Left lung (tissue), 10 donors: ENCODE measurements around the gene PRICKLE1. TPM values are rescaled to one million over a fixed set of nuclear protein-coding genes. Genes with fewer than 3 reads are reported as not detected.
A peak's percentile ranks its signal among the peaks of the same experiment; 100 is the strongest.

Experiments used
- ATAC-seq: fragments of 200-7000 bp; cut with Tn5 transposase; one replicate; pipeline ENCODE4 v1.9.1; 2020; ENCODE audit warnings: moderate library complexity
- DNase-seq, 4 donors: peaks; one replicate each; pipeline ENCODE4 v3.0.0-alpha.2; 2013 to 2020
- H3K27ac ChIP-seq, 2 donors: fragments of 200-600 bp; sonication (generic) in 1 of 2; one replicate each; pipeline versions ENCODE4 v1.5.0 to v1.8.0; 2020 to 2021
- H3K27me3 ChIP-seq, 2 donors: fragments of 200-600 bp; sonication (generic) in 1 of 2; one replicate each; pipeline versions ENCODE4 v1.5.0 to v1.8.0; 2020 to 2021
- H3K36me3 ChIP-seq, 2 donors: fragments of 200-600 bp; sonication (generic) in 1 of 2; one replicate each; pipeline versions ENCODE4 v1.5.0 to v1.8.0; 2020 to 2021
- H3K4me1 ChIP-seq, 2 donors: fragments of 200-600 bp; one replicate each; pipeline ENCODE4 v1.8.0; 2021
- H3K4me3 ChIP-seq, 2 donors: fragments of 200-600 bp; sonication (generic) in 1 of 2; one replicate each; pipeline versions ENCODE4 v1.5.0 to v1.8.0; 2020 to 2021; ENCODE audit warnings: mild to moderate bottlenecking in 1 of 2
- H3K9me3 ChIP-seq, 2 donors: fragments of 200-600 bp; sonication (generic) in 1 of 2; one replicate each; pipeline versions ENCODE4 v1.5.0 to v1.8.0; 2020 to 2021
- intact Hi-C, 2 donors: fragments of 100-400 bp; cut with DNase I; formaldehyde crosslinking; loops; one replicate each; pipeline versions ENCODE4 v1.11.2 to v1.14.2; 2022
- polyA plus RNA-seq, 6 donors: library from polyadenylated mRNA; unstranded; fragments of 120-200 nt; gene quantifications; one replicate each; pipeline ENCODE4 v1.2.1, GENCODE V29; 2013; ENCODE audit not compliant: insufficient read length in 6 of 6
- total RNA-seq, 2 donors: library from RNA; stranded (reverse); fragmentation: NEBNext Ultra II Directional; extraction: Animal tissue kit (Norgen Biotek cat#: 25700); gene quantifications; one replicate each; pipeline ENCODE4 v1.2.1, GENCODE V29; 2021
- TF ChIP-seq, protein P1 (sequence below), 2 donors: fragments of 200-600 bp; sonication (generic) in 1 of 2; IDR thresholded peaks; one replicate each; pipeline versions ENCODE4 v1.5.0 to v1.8.0; 2021; ENCODE audit warnings: antibody characterized with exemption in 2 of 2
- donor health status: DM: no; HTN: yes; CAD: no.
- donor health status: DM: no; HTN: no; CAD: no.

Gene PRICKLE1
- total and polyA plus RNA-seq, 8 donors = 17.4 to 62.8 (median 49.1) TPM

DNA sequence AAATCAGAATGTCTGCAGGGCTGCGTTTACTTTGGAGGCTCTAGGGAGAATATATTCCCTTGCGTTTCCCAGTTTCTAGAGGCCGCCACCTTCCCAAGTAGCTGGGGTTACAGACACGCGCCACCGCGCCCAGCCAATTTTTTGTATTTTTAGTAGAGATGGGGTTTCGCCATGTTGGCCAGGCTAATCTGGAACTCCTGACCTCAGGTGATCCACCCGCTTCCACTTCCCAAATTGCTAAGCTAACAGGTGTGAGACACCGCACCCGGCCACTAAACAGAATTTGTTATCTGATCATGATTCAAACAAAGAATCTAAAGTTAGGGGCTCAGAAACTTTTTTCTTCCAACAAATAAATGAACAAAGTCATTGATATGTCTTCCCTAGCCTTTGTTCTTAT is 148.9 kb downstream of the PRICKLE1 start:
- no peak overlapping the region for H3K4me3 ChIP-seq
- DNase-seq (no peak), ATAC-seq (no peak)
- peaks cover 0 to 45% of the 10 kb centered on the region in 2 donors for H3K36me3 ChIP-seq
- no peaks in the 10 kb centered on the region for H3K9me3 ChIP-seq
- no peaks in the 10 kb centered on the region for H3K4me1 ChIP-seq
- TF ChIP-seq, protein P1, sequence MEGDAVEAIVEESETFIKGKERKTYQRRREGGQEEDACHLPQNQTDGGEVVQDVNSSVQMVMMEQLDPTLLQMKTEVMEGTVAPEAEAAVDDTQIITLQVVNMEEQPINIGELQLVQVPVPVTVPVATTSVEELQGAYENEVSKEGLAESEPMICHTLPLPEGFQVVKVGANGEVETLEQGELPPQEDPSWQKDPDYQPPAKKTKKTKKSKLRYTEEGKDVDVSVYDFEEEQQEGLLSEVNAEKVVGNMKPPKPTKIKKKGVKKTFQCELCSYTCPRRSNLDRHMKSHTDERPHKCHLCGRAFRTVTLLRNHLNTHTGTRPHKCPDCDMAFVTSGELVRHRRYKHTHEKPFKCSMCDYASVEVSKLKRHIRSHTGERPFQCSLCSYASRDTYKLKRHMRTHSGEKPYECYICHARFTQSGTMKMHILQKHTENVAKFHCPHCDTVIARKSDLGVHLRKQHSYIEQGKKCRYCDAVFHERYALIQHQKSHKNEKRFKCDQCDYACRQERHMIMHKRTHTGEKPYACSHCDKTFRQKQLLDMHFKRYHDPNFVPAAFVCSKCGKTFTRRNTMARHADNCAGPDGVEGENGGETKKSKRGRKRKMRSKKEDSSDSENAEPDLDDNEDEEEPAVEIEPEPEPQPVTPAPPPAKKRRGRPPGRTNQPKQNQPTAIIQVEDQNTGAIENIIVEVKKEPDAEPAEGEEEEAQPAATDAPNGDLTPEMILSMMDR (IDR thresholded peaks at IDR 0.05) = no peak
- no peak overlapping the region for H3K27ac ChIP-seq
- H3K27me3 ChIP-seq = no peaks in the 10 kb centered on the region
- intact Hi-C loops = no loop called here

DNA sequence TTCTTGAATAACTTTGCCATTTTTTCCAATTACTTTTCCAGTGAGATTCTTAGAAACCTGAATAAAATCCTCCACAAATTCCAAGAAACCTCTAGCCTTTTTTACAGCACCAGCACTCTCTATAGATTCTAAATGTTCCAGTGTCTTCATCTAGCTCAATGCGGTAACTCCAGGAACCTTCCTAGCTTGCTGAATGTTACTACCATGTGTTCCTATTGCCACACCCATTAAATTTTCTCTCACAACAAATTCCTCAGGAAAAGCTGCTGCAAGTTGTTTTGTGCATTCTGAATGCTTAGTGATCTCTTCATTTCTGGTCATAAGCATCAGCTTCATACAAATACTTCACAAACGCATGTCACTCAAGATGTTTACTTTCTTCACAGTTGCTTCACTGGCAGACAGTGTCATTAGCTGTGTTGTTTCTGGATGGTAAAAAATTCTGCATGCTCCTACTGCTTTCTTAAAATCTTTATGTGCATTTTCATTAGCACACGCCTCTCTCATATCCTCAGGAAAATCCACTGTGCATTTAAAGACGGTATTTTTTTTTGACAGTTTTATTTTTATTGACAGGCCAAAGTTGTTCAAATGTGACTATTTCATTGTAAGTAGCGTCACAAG is 156.9 kb downstream of the PRICKLE1 start:
- H3K36me3 ChIP-seq = peaks cover 0 to 18% of the 10 kb centered on the region in 2 donors
- no peaks in the 10 kb centered on the region for H3K9me3 ChIP-seq
- no peak overlapping the region for H3K27ac ChIP-seq
- H3K4me3 ChIP-seq = no peak overlapping the region
- ATAC-seq (no peak), DNase-seq (no peak)
- no peaks in the 10 kb centered on the region for H3K4me1 ChIP-seq
- no peaks in the 10 kb centered on the region for H3K27me3 ChIP-seq
- TF ChIP-seq, protein P1 (IDR thresholded peaks at IDR 0.05) = no peak
- intact Hi-C loops = no loop called here

GRCh38 chr12:42428850-42429249 is 160.7 kb downstream of the PRICKLE1 start:
- H3K27ac ChIP-seq = no peak overlapping the region
- no peaks in the 10 kb centered on the region for H3K27me3 ChIP-seq
- H3K36me3 ChIP-seq = peaks cover 0 to 18% of the 10 kb centered on the region in 2 donors
- H3K4me3 ChIP-seq = no peak overlapping the region
- no peaks in the 10 kb centered on the region for H3K9me3 ChIP-seq
- intact Hi-C loops = no loop called here
- no peaks in the 10 kb centered on the region for H3K4me1 ChIP-seq
- DNase-seq = no peak
- ATAC-seq = no peak
- TF ChIP-seq, protein P1 (IDR thresholded peaks at IDR 0.05) = no peak

- H3K27me3 ChIP-seq = no peaks in the 10 kb centered on the region
- H3K4me1 ChIP-seq = peaks cover 0 to 8% of the 10 kb centered on the region in 2 donors
- TF ChIP-seq, protein P1 (IDR thresholded peaks at IDR 0.05) = no peak
- intact Hi-C loops = no loop called here
- DNase-seq (peak in 1 of 4 donors; percentile 38), ATAC-seq (peak; percentile 44)
- H3K9me3 ChIP-seq = no peaks in the 10 kb centered on the region
- H3K27ac ChIP-seq = no peak overlapping the region
- H3K36me3 ChIP-seq = no peaks in the 10 kb centered on the region
- H3K4me3 ChIP-seq = no peak overlapping the region
These were observed 162.8 kb downstream of the PRICKLE1 start for GRCh38 chr12:42426746-42427145.

DNA sequence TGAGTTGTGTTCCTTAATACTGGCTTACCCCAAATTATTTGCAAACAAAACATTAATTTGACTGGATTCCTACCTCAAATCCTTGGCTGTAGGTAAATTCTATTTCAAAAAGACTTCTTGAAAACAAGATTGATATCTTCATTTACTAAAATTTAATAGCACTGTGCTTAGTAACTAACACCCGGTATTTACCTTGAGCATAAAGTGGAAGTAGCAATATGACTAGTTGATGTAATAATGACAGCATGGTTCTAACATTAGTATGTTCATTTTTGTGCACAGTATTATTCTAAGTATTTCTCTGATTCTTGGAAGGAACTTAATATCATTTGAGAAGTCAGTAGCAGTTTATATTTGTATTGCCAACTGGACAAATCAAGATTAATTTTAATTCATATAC is 166.8 kb downstream of the PRICKLE1 start:
- no peak overlapping the region for H3K4me3 ChIP-seq
- no peaks in the 10 kb centered on the region for H3K9me3 ChIP-seq
- DNase-seq = no peak
- no peak for ATAC-seq
- H3K4me1 ChIP-seq = peaks cover 0 to 10% of the 10 kb centered on the region in 2 donors
- no peaks in the 10 kb centered on the region for H3K27me3 ChIP-seq
- TF ChIP-seq, protein P1 (IDR thresholded peaks at IDR 0.05) = no peak
- H3K36me3 ChIP-seq = no peaks in the 10 kb centered on the region
- H3K27ac ChIP-seq = no peak overlapping the region
- intact Hi-C loops = no loop called here
